ENCODE measurements around the gene RASAL2.

GRCh38 chr1:178492341-178492740, 398.4 kb downstream of the RASAL2 start:
- TF ChIP-seq CTCF (IDR thresholded peaks at IDR 0.05) (no peak), POLR2A (IDR thresholded peaks at IDR 0.05) (no peak)

Data from thyroid gland (tissue), 4 donors.